Lower lobe of right lung (tissue), 2 donors: Measurements from ENCODE around the gene OR2T35. TPM values are rescaled to one million over a fixed set of nuclear protein-coding genes. Genes with fewer than 3 reads are reported as not detected.

Source experiments
- ATAC-seq, 2 donors: fragments of 200-7000 bp; cut with Tn5 transposase; one replicate each; pipeline ENCODE4 v1.9.1; 2020 to 2022; ENCODE audit warnings: mild to moderate bottlenecking in 2 of 2, moderate library complexity in 2 of 2
- DNase-seq: peaks from one replicate; pipeline ENCODE4 v3.0.0-alpha.2; 2020
- H3K27ac ChIP-seq: fragments of 200-600 bp; one replicate; pipeline ENCODE4 v1.8.0; 2022
- H3K27me3 ChIP-seq: fragments of 200-600 bp; one replicate; pipeline ENCODE4 v1.8.0; 2022; ENCODE audit warnings: low read depth
- H3K36me3 ChIP-seq: fragments of 200-600 bp; one replicate; pipeline ENCODE4 v1.8.0; 2022; ENCODE audit warnings: mild to moderate bottlenecking
- H3K4me1 ChIP-seq: fragments of 200-600 bp; one replicate; pipeline ENCODE4 v1.8.0; 2022
- H3K4me3 ChIP-seq: fragments of 200-600 bp; one replicate; pipeline ENCODE4 v1.8.0; 2022; ENCODE audit warnings: mild to moderate bottlenecking
- H3K9me3 ChIP-seq: fragments of 200-600 bp; one replicate; pipeline ENCODE4 v1.8.0; 2022
- CTCF ChIP-seq: fragments of 200-600 bp; IDR thresholded peaks from one replicate; pipeline ENCODE4 v1.8.0; 2022; ENCODE audit warnings: antibody characterized with exemption, mild to moderate bottlenecking
- intact Hi-C: fragments of 100-400 bp; cut with DNase I; formaldehyde crosslinking; loops from one replicate; pipeline ENCODE4 v1.11.0; 2022
- total RNA-seq: library from RNA; stranded (reverse); fragmentation: NEBNext Ultra II Directional; extraction: Animal tissue kit (Norgen Biotek cat#: 25700); gene quantifications from one replicate; pipeline ENCODE4 v1.2.1, GENCODE V29; 2021
- donor health status: DM: no; HTN: yes; CAD: no; lungs with severe emphysema.

The OR2T35 gene
- total RNA-seq, 1 donor from 2014 or later, result not detected

GRCh38 chr1:248610301-248610700 lies 34.8 kb downstream of the OR2T35 start:
- H3K36me3 ChIP-seq, result no peaks in the 10 kb centered on the region
- DNase-seq (no peak), ATAC-seq (no peak)
- H3K27me3 ChIP-seq, result no peaks in the 10 kb centered on the region
- H3K27ac ChIP-seq, result no peak overlapping the region
- TF ChIP-seq CTCF, result no peak
- intact Hi-C loops, result no loop called here
- no peak overlapping the region for H3K4me3 ChIP-seq
- H3K4me1 ChIP-seq, result no peaks in the 10 kb centered on the region
- no peaks in the 10 kb centered on the region for H3K9me3 ChIP-seq

GRCh38 chr1:248599396-248599795 lies 45.7 kb downstream of the OR2T35 start:
- no peak overlapping the region for H3K4me3 ChIP-seq
- H3K27me3 ChIP-seq, result no peaks in the 10 kb centered on the region
- H3K4me1 ChIP-seq, result no peaks in the 10 kb centered on the region
- no peak for TF ChIP-seq CTCF
- no peak overlapping the region for H3K27ac ChIP-seq
- no peaks in the 10 kb centered on the region for H3K9me3 ChIP-seq
- intact Hi-C loops, result no loop called here
- DNase-seq (no peak), ATAC-seq (no peak)
- no peaks in the 10 kb centered on the region for H3K36me3 ChIP-seq

GRCh38 chr1:248597589-248597988 lies 47.5 kb downstream of the OR2T35 start, which contains the start of gene OR2T10:
OR2T10 (minus strand) TSS chr1:248597700; CDS start chr1:248593768, 3,932 bp downstream.
- DNase-seq (no peak), ATAC-seq (no peak)
- no peak for TF ChIP-seq CTCF

GRCh38 chr1:248596615-248597014 lies 48.5 kb downstream of the OR2T35 start:
- no peaks in the 10 kb centered on the region for H3K27me3 ChIP-seq
- no peak overlapping the region for H3K27ac ChIP-seq
- intact Hi-C loops, result no loop called here
- no peaks in the 10 kb centered on the region for H3K36me3 ChIP-seq
- TF ChIP-seq CTCF, result no peak
- H3K4me3 ChIP-seq, result no peak overlapping the region
- H3K4me1 ChIP-seq, result no peaks in the 10 kb centered on the region
- H3K9me3 ChIP-seq, result no peaks in the 10 kb centered on the region
- DNase-seq, result no peak
- ATAC-seq, result no peak

More at GRCh38 chr1:248597589-248597988, 47.5 kb downstream of the OR2T35 start, which contains the start of gene OR2T10:
- Histone ChIP-seq H3K4me3 (no peak within 1 kb of the TSS), H3K27ac (no peak within 1 kb of the TSS), H3K4me1 (no peaks in the 10 kb centered on the region), H3K36me3 (no peaks in the 10 kb centered on the region), H3K9me3 (no peaks in the 10 kb centered on the region), H3K27me3 (no peaks in the 10 kb centered on the region)
- intact Hi-C loops, result no loop called here

- Histone ChIP-seq H3K4me1 (no peaks in the 10 kb centered on the region), H3K36me3 (no peaks in the 10 kb centered on the region), H3K4me3 (no peak overlapping the region), H3K9me3 (no peaks in the 10 kb centered on the region), H3K27me3 (no peaks in the 10 kb centered on the region), H3K27ac (no peak overlapping the region)
- TF ChIP-seq CTCF, result no peak
- no peak for ATAC-seq
- no peak for DNase-seq
- intact Hi-C loops, result no loop called here
These were observed 51.9 kb downstream of the OR2T35 start for GRCh38 chr1:248593226-248593625.

- DNase-seq (no peak), ATAC-seq (no peak)
- Histone ChIP-seq H3K4me1 (no peaks in the 10 kb centered on the region), H3K9me3 (no peaks in the 10 kb centered on the region), H3K27ac (no peak overlapping the region), H3K36me3 (no peaks in the 10 kb centered on the region), H3K4me3 (no peak overlapping the region), H3K27me3 (no peaks in the 10 kb centered on the region)
- intact Hi-C loops, result no loop called here
- no peak for TF ChIP-seq CTCF
These were observed 52.4 kb downstream of the OR2T35 start for GRCh38 chr1:248592655-248593054.
